Fibroblast of lung (primary cell): ENCODE data around the gene HIC2. TPM values are rescaled to one million over a fixed set of nuclear protein-coding genes. Genes with fewer than 3 reads are reported as not detected.
"Not testable (repeated sequence)": the region's sequence is repeated elsewhere in the genome, so short reads cannot be mapped to it uniquely, and the experiment has no call there.

ENCODE experiments used
- DNase-seq, 2 donors: peaks; one replicate each; pipeline versions ENCODE4 v3.0.0 to v3.0.0-alpha.2; 2010; ENCODE audit warnings: low read depth in 2 of 2
- H2AFZ ChIP-seq: 2 replicates; pipeline ENCODE4 v1.5.1; 2012; ENCODE audit warnings: low read length, control low read depth, inconsistent platforms
- H3K27ac ChIP-seq: 2 replicates; pipeline ENCODE4 v1.5.1; 2011; ENCODE audit warnings: low read length, control low read depth; ENCODE audit not compliant: insufficient read depth
- H3K27me3 ChIP-seq: 2 replicates; pipeline ENCODE4 v1.5.1; 2011; ENCODE audit warnings: mild to moderate bottlenecking, low read length; ENCODE audit not compliant: control insufficient read depth, insufficient read depth
- H3K36me3 ChIP-seq: 2 replicates; pipeline ENCODE4 v1.5.1; 2011; ENCODE audit warnings: low read length; ENCODE audit not compliant: control insufficient read depth, insufficient read depth
- H3K4me1 ChIP-seq: 2 replicates; pipeline ENCODE4 v1.5.1; 2011; ENCODE audit warnings: low read length; ENCODE audit not compliant: control insufficient read depth, insufficient read depth; ENCODE audit errors: extremely low read depth
- H3K4me2 ChIP-seq: 2 replicates; pipeline ENCODE4 v1.5.1; 2011; ENCODE audit warnings: low read length, control low read depth; ENCODE audit not compliant: insufficient read depth; ENCODE audit errors: extremely low read depth
- H3K4me3 ChIP-seq, 4 experiments: fragments of 200-600 bp in 1 of 4; sonication (generic) in 1 of 4; replicated peaks in 1 of 4; 2 replicates each; pipeline ENCODE4 v1.5.1; 2011 to 2016; ENCODE audit warnings: low read length in 4 of 4, low read depth in 3 of 4, mild to moderate bottlenecking in 3 of 4, control low read depth in 2 of 4, inconsistent platforms in 1 of 4, mixed read lengths in 1 of 4; ENCODE audit not compliant: insufficient read depth in 1 of 4; ENCODE audit errors: control extremely low read depth in 1 of 4
- H3K79me2 ChIP-seq: 2 replicates; pipeline ENCODE4 v1.5.1; 2012; ENCODE audit warnings: mild to moderate bottlenecking, low read length, inconsistent platforms; ENCODE audit not compliant: control insufficient read depth, insufficient read depth
- H3K9ac ChIP-seq: 2 replicates; pipeline ENCODE4 v1.5.1; 2011; ENCODE audit warnings: mild to moderate bottlenecking, low read length, control low read depth; ENCODE audit not compliant: insufficient read depth
- H3K9me3 ChIP-seq: 2 replicates; pipeline ENCODE4 v1.5.1; 2012; ENCODE audit warnings: low read depth, low read length; ENCODE audit not compliant: control insufficient read depth, insufficient read depth
- H4K20me1 ChIP-seq: 2 replicates; pipeline ENCODE4 v1.5.1; 2011; ENCODE audit warnings: low read length; ENCODE audit not compliant: control insufficient read depth, insufficient read depth; ENCODE audit errors: extremely low read depth
- polyA plus RNA-seq, 2 donors: library from polyadenylated mRNA; depleted of rRNA in 1 of 2; stranded (reverse) in 1 of 2; unstranded in 1 of 2; fragments of >200 nt; gene quantifications; 2 replicates each; pipeline ENCODE4 v1.2.1, GENCODE V29; 2011 to 2012; ENCODE audit warnings: missing spikeins in 1 of 2
- total RNA-seq: library from RNA; depleted of rRNA; stranded (reverse); fragments of >200 nt; gene quantifications from 2 replicates; pipeline ENCODE4 v1.2.1, GENCODE V29; 2014

Gene HIC2
- total and polyA plus RNA-seq, 2 donors (not counting 1 experiment from before 2014, with no cell fraction given), result 0.70 to 2.3 TPM

GRCh38 chr22:21417853-21418252 lies 682 bp downstream of the HIC2 start:
- H3K27ac ChIP-seq, H3K27me3 ChIP-seq, H3K4me2 ChIP-seq, H3K36me3 ChIP-seq, H3K79me2 ChIP-seq, DNase-seq, H4K20me1 ChIP-seq, H3K4me1 ChIP-seq, H3K9me3 ChIP-seq, H2AFZ ChIP-seq: not testable (repeated sequence)
- Histone ChIP-seq H3K9ac (peak overlapping the region; percentile 16), H3K4me3 (peak overlapping the region in 1 of 4 experiments; percentile 49)

GRCh38 chr22:21418974-21419638 lies 1.9 kb downstream of the HIC2 start:
- H3K79me2 ChIP-seq, DNase-seq, H2AFZ ChIP-seq, H3K4me1 ChIP-seq, H3K27ac ChIP-seq, H3K4me2 ChIP-seq, H3K4me3 ChIP-seq, H3K9ac ChIP-seq, H4K20me1 ChIP-seq, H3K9me3 ChIP-seq, H3K27me3 ChIP-seq, H3K36me3 ChIP-seq: not testable (repeated sequence)

DNA sequence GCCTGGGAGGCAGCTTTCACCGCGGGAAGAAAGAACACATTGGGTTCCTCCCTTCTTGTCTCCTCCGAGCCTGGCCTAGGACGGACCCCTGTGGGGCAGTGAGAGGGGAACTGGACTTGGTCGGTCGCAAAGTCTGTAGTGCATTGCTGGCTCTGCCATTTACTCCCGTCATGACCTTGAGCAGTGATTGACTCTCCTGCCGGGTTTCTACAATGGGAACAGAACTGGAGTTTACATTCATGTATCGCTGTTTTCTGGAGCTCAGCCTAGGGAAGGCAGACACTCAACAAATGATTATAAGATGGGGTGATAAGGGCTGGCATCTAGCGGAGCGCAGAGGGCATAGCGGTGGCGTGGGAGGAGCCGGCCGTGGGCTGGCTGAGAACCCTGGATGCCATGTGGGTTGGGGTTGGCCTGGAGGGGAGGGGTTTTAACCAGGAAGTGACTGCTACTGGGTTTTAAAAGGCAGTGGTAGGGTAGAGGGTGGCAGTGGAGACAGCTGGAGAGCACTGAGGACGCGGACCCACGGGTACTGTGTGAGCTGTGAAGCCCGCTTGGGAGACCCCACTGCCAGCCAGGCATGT lies 3.1 kb downstream of the HIC2 start:
- not testable (repeated sequence) for H3K4me3 ChIP-seq, H3K9me3 ChIP-seq, H3K27ac ChIP-seq, DNase-seq, H4K20me1 ChIP-seq, H3K4me2 ChIP-seq, H3K79me2 ChIP-seq, H3K36me3 ChIP-seq, H2AFZ ChIP-seq, H3K4me1 ChIP-seq, H3K9ac ChIP-seq, H3K27me3 ChIP-seq

GRCh38 chr22:21424084-21424709 lies 7.0 kb downstream of the HIC2 start:
- H2AFZ ChIP-seq, H3K4me3 ChIP-seq, H3K36me3 ChIP-seq, H3K79me2 ChIP-seq, H3K27me3 ChIP-seq, H3K9ac ChIP-seq, DNase-seq, H4K20me1 ChIP-seq, H3K4me1 ChIP-seq, H3K9me3 ChIP-seq, H3K27ac ChIP-seq, H3K4me2 ChIP-seq: not testable (repeated sequence)

GRCh38 chr22:21434378-21435233 lies 17.4 kb downstream of the HIC2 start:
- H3K9me3 ChIP-seq, H3K27ac ChIP-seq, DNase-seq, H4K20me1 ChIP-seq, H3K79me2 ChIP-seq, H3K4me2 ChIP-seq, H3K27me3 ChIP-seq, H3K4me1 ChIP-seq, H3K36me3 ChIP-seq, H2AFZ ChIP-seq, H3K9ac ChIP-seq, H3K4me3 ChIP-seq: not testable (repeated sequence)

GRCh38 chr22:21435998-21436810 lies 19.0 kb downstream of the HIC2 start:
- not testable (repeated sequence) for H3K27me3 ChIP-seq, H3K79me2 ChIP-seq, H3K4me1 ChIP-seq, H2AFZ ChIP-seq, H3K36me3 ChIP-seq, H3K4me2 ChIP-seq, H3K9ac ChIP-seq, H3K27ac ChIP-seq, H4K20me1 ChIP-seq, H3K4me3 ChIP-seq, H3K9me3 ChIP-seq, DNase-seq
